ENCODE results near the gene STK33.

STK33 gene

DNA sequence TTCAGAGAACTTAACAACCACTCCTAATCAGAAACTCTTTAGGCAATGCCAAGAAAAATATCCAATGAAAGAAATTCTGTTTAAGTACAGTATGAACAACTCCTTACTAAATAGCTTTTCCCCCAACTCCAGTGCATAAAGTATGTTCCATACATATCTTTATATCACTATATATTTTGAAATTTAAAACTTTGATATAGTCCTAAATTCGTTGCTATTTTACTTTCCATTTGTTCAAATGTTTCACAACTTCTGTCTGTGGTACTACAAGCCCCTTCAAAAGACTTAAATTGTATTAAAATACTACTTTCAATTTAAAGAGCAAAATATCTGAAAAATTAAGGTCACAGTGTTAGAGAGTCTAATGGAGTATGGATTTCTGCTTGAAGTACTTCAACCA lies 52.6 kb downstream of the STK33 start:
- TF ChIP-seq CTCF (IDR thresholded peaks at IDR 0.05; ENCODE audit: low read depth, low read length, missing control alignments) = no peak
- Histone ChIP-seq H3K4me3 (ENCODE audit: low read depth, low read length) (no peak overlapping the region), H3K27ac (no peak overlapping the region), H3K36me3 (replicated peaks) (no peaks in the 10 kb centered on the region), H3K27me3 (replicated peaks) (no peaks in the 10 kb centered on the region)
- in situ Hi-C loops (cut with HindIII; ENCODE audit: low pct_ligation_motif_present, low sequenced_read_pairs) = no loop called here
- DNase-seq = no peak

GRCh38 chr11:8533332-8533731 lies 60.7 kb downstream of the STK33 start:
- Histone ChIP-seq H3K27ac (no peak overlapping the region), H3K36me3 (replicated peaks) (no peaks in the 10 kb centered on the region), H3K4me3 (ENCODE audit: low read depth, low read length) (no peak overlapping the region), H3K27me3 (replicated peaks) (no peaks in the 10 kb centered on the region)
- no peak for TF ChIP-seq CTCF (IDR thresholded peaks at IDR 0.05; ENCODE audit: low read depth, low read length, missing control alignments)
- no peak for DNase-seq
- in situ Hi-C loops (cut with HindIII; ENCODE audit: low pct_ligation_motif_present, low sequenced_read_pairs) = no loop called here

- no peak for TF ChIP-seq CTCF (IDR thresholded peaks at IDR 0.05; ENCODE audit: low read depth, low read length, missing control alignments)
- no peaks in the 10 kb centered on the region for H3K27me3 ChIP-seq (replicated peaks)
- in situ Hi-C loops (cut with HindIII; ENCODE audit: low pct_ligation_motif_present, low sequenced_read_pairs) = no loop called here
- H3K36me3 ChIP-seq (replicated peaks) = no peaks in the 10 kb centered on the region
- DNase-seq = no peak
- H3K4me3 ChIP-seq (ENCODE audit: low read depth, low read length) = no peak overlapping the region
- H3K27ac ChIP-seq = no peak overlapping the region
Measured at GRCh38 chr11:8532475-8532874, 61.6 kb downstream of the STK33 start.

- TF ChIP-seq CTCF (IDR thresholded peaks at IDR 0.05; ENCODE audit: low read depth, low read length, missing control alignments) = no peak
- Histone ChIP-seq H3K27me3 (replicated peaks) (no peaks in the 10 kb centered on the region), H3K27ac (no peak overlapping the region), H3K36me3 (replicated peaks) (no peaks in the 10 kb centered on the region), H3K4me3 (ENCODE audit: low read depth, low read length) (no peak overlapping the region)
- no peak for DNase-seq
- in situ Hi-C loops (cut with HindIII; ENCODE audit: low pct_ligation_motif_present, low sequenced_read_pairs) = no loop called here
Measured at GRCh38 chr11:8531982-8532381, 62.0 kb downstream of the STK33 start.

- H3K36me3 ChIP-seq (replicated peaks) = no peaks in the 10 kb centered on the region
- DNase-seq = no peak
- in situ Hi-C loops (cut with HindIII; ENCODE audit: low pct_ligation_motif_present, low sequenced_read_pairs) = no loop called here
- H3K27me3 ChIP-seq (replicated peaks) = no peaks in the 10 kb centered on the region
- no peak overlapping the region for H3K4me3 ChIP-seq (ENCODE audit: low read depth, low read length)
- no peak overlapping the region for H3K27ac ChIP-seq
- no peak for TF ChIP-seq CTCF (IDR thresholded peaks at IDR 0.05; ENCODE audit: low read depth, low read length, missing control alignments)
Measured at GRCh38 chr11:8531312-8531711, 62.7 kb downstream of the STK33 start.

- TF ChIP-seq CTCF (IDR thresholded peaks at IDR 0.05; ENCODE audit: low read depth, low read length, missing control alignments) = no peak
- DNase-seq = no peak
- Histone ChIP-seq H3K36me3 (replicated peaks) (no peaks in the 10 kb centered on the region), H3K27me3 (replicated peaks) (no peaks in the 10 kb centered on the region), H3K27ac (no peak overlapping the region), H3K4me3 (ENCODE audit: low read depth, low read length) (no peak overlapping the region)
- in situ Hi-C loops (cut with HindIII; ENCODE audit: low pct_ligation_motif_present, low sequenced_read_pairs) = no loop called here
Measured at GRCh38 chr11:8527939-8528338, 66.1 kb downstream of the STK33 start.

All from brain microvascular endothelial cell (primary cell).